GM23338 (cell line): ENCODE results near the gene CRYBG2. TPM values are rescaled to one million over a fixed set of nuclear protein-coding genes. Genes with fewer than 3 reads are reported as not detected.

ENCODE experiments used
- ATAC-seq: fragments of 200-7000 bp; cut with Tn5 transposase; 3 replicates; pipeline ENCODE4 v1.9.1; 2020
- DNase-seq: peaks from one replicate; pipeline ENCODE4 v3.0.0-alpha.2; 2015; ENCODE audit warnings: low spot score
- H2AFZ ChIP-seq: fragments of 200-600 bp; sonication (generic); 2 replicates; pipeline ENCODE4 v1.8.0; 2016; ENCODE audit warnings: antibody characterized with exemption, mild to moderate bottlenecking, moderate library complexity
- H3F3A ChIP-seq: fragments of 200-600 bp; sonication (generic); replicated peaks from 2 replicates; pipeline ENCODE4 v1.8.0; 2017; ENCODE audit warnings: antibody characterized with exemption, mixed run types, low read depth
- H3K27ac ChIP-seq: fragments of 200-600 bp; sonication (generic); 2 replicates; pipeline ENCODE4 v1.6.1; 2016; ENCODE audit warnings: low read depth
- H3K27me3 ChIP-seq: fragments of 200-600 bp; sonication (generic); 2 replicates; pipeline ENCODE4 v1.8.0; 2016; ENCODE audit warnings: mild to moderate bottlenecking, mixed run types, moderate library complexity; ENCODE audit not compliant: insufficient read depth
- H3K36me3 ChIP-seq: fragments of 200-600 bp; sonication (generic); 2 replicates; pipeline ENCODE4 v1.8.0; 2016; ENCODE audit warnings: mild to moderate bottlenecking; ENCODE audit not compliant: insufficient read depth
- H3K4me1 ChIP-seq: fragments of 200-600 bp; sonication (generic); 2 replicates; pipeline ENCODE4 v1.8.0; 2016; ENCODE audit warnings: mild to moderate bottlenecking, moderate library complexity; ENCODE audit not compliant: insufficient read depth
- H3K4me2 ChIP-seq: fragments of 200-600 bp; sonication (generic); 2 replicates; pipeline ENCODE4 v1.7.1; 2017; ENCODE audit warnings: mixed run types
- H3K4me3 ChIP-seq: fragments of 200-600 bp; sonication (generic); 2 replicates; pipeline ENCODE4 v1.6.1; 2016; ENCODE audit warnings: mixed run types
- H3K79me2 ChIP-seq: fragments of 200-600 bp; sonication (generic); replicated peaks from 2 replicates; pipeline ENCODE4 v1.8.0; 2017; ENCODE audit warnings: mild to moderate bottlenecking; ENCODE audit not compliant: insufficient read depth
- H3K9me2 ChIP-seq: fragments of 200-600 bp; sonication (generic); 2 replicates; pipeline ENCODE4 v1.8.0; 2017; ENCODE audit not compliant: insufficient read depth
- H4K20me1 ChIP-seq: fragments of 200-600 bp; sonication (generic); replicated peaks from 2 replicates; pipeline ENCODE4 v1.8.0; 2017; ENCODE audit warnings: mild to moderate bottlenecking; ENCODE audit not compliant: insufficient read depth
- H3K27ac Mint-ChIP-seq: 2 replicates; pipeline ENCODE4 v1.8.0; 2020; ENCODE audit warnings: inconsistent platforms, mild to moderate bottlenecking, moderate library complexity, mixed read lengths
- H3K27me3 Mint-ChIP-seq: 3 replicates; pipeline ENCODE4 v1.8.0; 2022; ENCODE audit warnings: low read depth, mild to moderate bottlenecking, moderate library complexity, mixed read lengths, inconsistent platforms; ENCODE audit not compliant: insufficient read depth, poor library complexity
- H3K36me3 Mint-ChIP-seq: 3 replicates; pipeline ENCODE4 v1.8.0; 2021; ENCODE audit warnings: low read depth, mild to moderate bottlenecking, inconsistent platforms, moderate library complexity, mixed read lengths
- H3K4me1 Mint-ChIP-seq: 3 replicates; pipeline ENCODE4 v1.8.0; 2020; ENCODE audit warnings: mild to moderate bottlenecking, inconsistent platforms, mixed read lengths
- H3K4me3 Mint-ChIP-seq: 3 replicates; pipeline ENCODE4 v1.8.0; 2021; ENCODE audit warnings: moderate library complexity, mild to moderate bottlenecking, inconsistent platforms, mixed read lengths
- H3K9me3 Mint-ChIP-seq: 3 replicates; pipeline ENCODE4 v1.8.0; 2020; ENCODE audit warnings: moderate library complexity, mild to moderate bottlenecking, inconsistent platforms, mixed read lengths
- CREB1 ChIP-seq: fragments of 250-450 bp; sonication (Bioruptor Pico); IDR thresholded peaks from 2 replicates; pipeline ENCODE4 v1.5.0; 2020; ENCODE audit warnings: low read depth, mild to moderate bottlenecking, moderate library complexity
- ETS1 ChIP-seq: IDR thresholded peaks from 2 replicates; pipeline ENCODE4 v1.6.1; 2016; ENCODE audit warnings: antibody characterized with exemption
- EZH2 ChIP-seq: fragments of 200-600 bp; sonication (generic); IDR thresholded peaks from one replicate; pipeline ENCODE4 v1.8.0; 2017; ENCODE audit warnings: antibody characterized with exemption, mild to moderate bottlenecking, low read depth; ENCODE audit not compliant: unreplicated experiment
- EZH2phosphoT487 ChIP-seq: fragments of 200-600 bp; sonication (generic); IDR thresholded peaks from one replicate; pipeline ENCODE4 v1.8.1; 2018; ENCODE audit warnings: antibody characterized with exemption; ENCODE audit not compliant: unreplicated experiment
- JUNB ChIP-seq: IDR thresholded peaks from one replicate; pipeline ENCODE4 v1.6.1; 2016; ENCODE audit warnings: antibody characterized with exemption; ENCODE audit not compliant: unreplicated experiment
- NANOG ChIP-seq: IDR thresholded peaks from 2 replicates; pipeline ENCODE4 v1.6.1; 2016; ENCODE audit warnings: antibody characterized with exemption, borderline replicate concordance
- POLR2AphosphoS5 ChIP-seq: IDR thresholded peaks from 2 replicates; pipeline ENCODE4 v1.6.1; 2016; ENCODE audit warnings: antibody characterized with exemption, low read depth
- REST ChIP-seq: IDR thresholded peaks from one replicate; pipeline ENCODE4 v1.6.1; 2018; ENCODE audit warnings: antibody characterized with exemption; ENCODE audit not compliant: unreplicated experiment
- STAT1 ChIP-seq: IDR thresholded peaks from one replicate; pipeline ENCODE4 v1.6.1; 2016; ENCODE audit warnings: antibody characterized with exemption; ENCODE audit not compliant: unreplicated experiment
- ZNF114 ChIP-seq: fragments of 250-450 bp; sonication (Bioruptor Pico); IDR thresholded peaks from 2 replicates; pipeline ENCODE4 v1.5.0; 2020; ENCODE audit warnings: mild to moderate bottlenecking, moderate library complexity
- ZNF331 ChIP-seq: fragments of 250-450 bp; sonication (Bioruptor Pico); IDR thresholded peaks from 2 replicates; pipeline ENCODE4 v1.5.0; 2020; ENCODE audit warnings: low read depth, mild to moderate bottlenecking, moderate library complexity
- ZNF462 ChIP-seq: fragments of 250-450 bp; sonication (Bioruptor Pico); IDR thresholded peaks from 2 replicates; pipeline ENCODE4 v1.5.0; 2020; ENCODE audit warnings: mild to moderate bottlenecking, moderate library complexity
- polyA plus RNA-seq: library from polyadenylated mRNA; unstranded; fragments of >200 nt; fragmentation: Nextera tagmentation; extraction: Ambion mirVana; gene quantifications from 2 replicates; pipeline ENCODE4 v1.2.1, GENCODE V29; 2016
- total RNA-seq: library from RNA; depleted of rRNA; stranded (reverse); fragments of >200 nt; shearing (Covaris generic); gene quantifications from 2 replicates; pipeline ENCODE4 v1.2.3, GENCODE V29; 2014
- TF ChIP-seq, protein P1 (sequence below), 2 experiments: fragments of 200-600 bp in 1 of 2; sonication (generic) in 1 of 2; conservative IDR thresholded peaks; 2 replicates each; pipeline versions ENCODE4 v1.5.1 to v1.6.1; 2016 to 2017; ENCODE audit warnings: antibody characterized with exemption in 2 of 2, low read depth in 2 of 2, mild to moderate bottlenecking in 2 of 2, moderate library complexity in 1 of 2

CRYBG2 gene
- total and polyA plus RNA-seq, 2 experiments from 2014 or later = 17.6 to 18.4 TPM

DNA sequence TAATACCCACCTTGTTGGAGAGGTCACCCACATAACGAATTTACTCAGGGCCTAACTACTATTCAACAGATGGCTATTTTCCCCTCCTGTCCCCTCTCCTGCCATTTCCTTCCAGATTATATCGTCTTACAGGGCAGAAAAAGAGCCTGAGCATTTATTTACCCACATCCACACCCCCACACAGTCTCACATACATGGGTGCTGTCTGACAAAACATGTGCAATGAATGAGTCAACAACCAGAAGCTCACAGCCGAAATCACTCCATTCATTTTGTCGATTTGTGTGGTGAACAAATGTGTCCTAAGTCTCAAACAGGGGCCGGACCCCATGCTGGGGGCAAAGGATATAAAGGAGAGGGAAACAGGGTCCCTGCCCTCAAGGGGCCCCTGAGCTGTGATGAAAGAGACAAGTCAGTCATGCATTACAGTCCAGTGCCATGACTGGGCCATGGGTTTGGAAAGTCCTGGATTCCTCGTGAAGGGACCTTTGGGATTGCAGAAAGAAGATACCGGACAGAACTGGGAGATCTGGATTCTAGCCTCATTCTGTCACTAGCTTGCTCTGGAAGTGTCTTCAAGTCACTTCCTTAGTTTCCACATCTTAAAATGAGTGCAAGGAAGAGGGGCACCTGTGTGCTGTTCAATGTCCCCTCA, 35.0 kb upstream of the CRYBG2 start:
- Mint-ChIP-seq H3K4me1 (peaks cover 34% of the 10 kb centered on the region), H3K27ac (no peak overlapping the region; the same call in 1 of the 2 replicates), H3K27me3 (peaks cover 10% of the 10 kb centered on the region), H3K36me3 (no peaks in the 10 kb centered on the region), H3K4me3 (no peak overlapping the region), H3K9me3 (no peaks in the 10 kb centered on the region; the same call in 2 of the 3 replicates)
- DNase-seq (no peak), ATAC-seq (no peak)
- no peak overlapping the region for H3K4me3 ChIP-seq
- H3K79me2 ChIP-seq = no peaks in the 10 kb centered on the region
- H4K20me1 ChIP-seq = no peaks in the 10 kb centered on the region
- H3K9me2 ChIP-seq = no peaks in the 10 kb centered on the region
- no peaks in the 10 kb centered on the region for H3K27me3 ChIP-seq
- H3K27ac ChIP-seq = no peak overlapping the region
- H3K4me2 ChIP-seq = no peak overlapping the region
- H3F3A ChIP-seq = no peaks in the 10 kb centered on the region
- no peaks in the 10 kb centered on the region for H3K36me3 ChIP-seq
- no peak overlapping the region for H2AFZ ChIP-seq
- H3K4me1 ChIP-seq = peaks cover 15% of the 10 kb centered on the region
- no peak for TF ChIP-seq JUNB
- no peak for TF ChIP-seq POLR2AphosphoS5
- TF ChIP-seq STAT1 = no peak
- no peak for TF ChIP-seq REST
- TF ChIP-seq ZNF114 (CRISPR knock-in tag) = no peak
- TF ChIP-seq EZH2phosphoT487 = no peak
- TF ChIP-seq, protein P1, sequence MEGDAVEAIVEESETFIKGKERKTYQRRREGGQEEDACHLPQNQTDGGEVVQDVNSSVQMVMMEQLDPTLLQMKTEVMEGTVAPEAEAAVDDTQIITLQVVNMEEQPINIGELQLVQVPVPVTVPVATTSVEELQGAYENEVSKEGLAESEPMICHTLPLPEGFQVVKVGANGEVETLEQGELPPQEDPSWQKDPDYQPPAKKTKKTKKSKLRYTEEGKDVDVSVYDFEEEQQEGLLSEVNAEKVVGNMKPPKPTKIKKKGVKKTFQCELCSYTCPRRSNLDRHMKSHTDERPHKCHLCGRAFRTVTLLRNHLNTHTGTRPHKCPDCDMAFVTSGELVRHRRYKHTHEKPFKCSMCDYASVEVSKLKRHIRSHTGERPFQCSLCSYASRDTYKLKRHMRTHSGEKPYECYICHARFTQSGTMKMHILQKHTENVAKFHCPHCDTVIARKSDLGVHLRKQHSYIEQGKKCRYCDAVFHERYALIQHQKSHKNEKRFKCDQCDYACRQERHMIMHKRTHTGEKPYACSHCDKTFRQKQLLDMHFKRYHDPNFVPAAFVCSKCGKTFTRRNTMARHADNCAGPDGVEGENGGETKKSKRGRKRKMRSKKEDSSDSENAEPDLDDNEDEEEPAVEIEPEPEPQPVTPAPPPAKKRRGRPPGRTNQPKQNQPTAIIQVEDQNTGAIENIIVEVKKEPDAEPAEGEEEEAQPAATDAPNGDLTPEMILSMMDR (conservative IDR thresholded peaks at IDR 0.05; ENCODE audit: low read depth in 2 of 2) = no peak
- no peak for TF ChIP-seq ETS1
- TF ChIP-seq ZNF331 (CRISPR knock-in tag) = no peak
- TF ChIP-seq EZH2 = no peak
- TF ChIP-seq ZNF462 = no peak
- no peak for TF ChIP-seq CREB1 (CRISPR knock-in tag)
- TF ChIP-seq NANOG = no peak
